Measurements from ENCODE around the gene ZNF254.

GRCh38 chr19:24063295-24063694 is 23.7 kb upstream of the ZNF254 start:
- TF ChIP-seq, protein P1, sequence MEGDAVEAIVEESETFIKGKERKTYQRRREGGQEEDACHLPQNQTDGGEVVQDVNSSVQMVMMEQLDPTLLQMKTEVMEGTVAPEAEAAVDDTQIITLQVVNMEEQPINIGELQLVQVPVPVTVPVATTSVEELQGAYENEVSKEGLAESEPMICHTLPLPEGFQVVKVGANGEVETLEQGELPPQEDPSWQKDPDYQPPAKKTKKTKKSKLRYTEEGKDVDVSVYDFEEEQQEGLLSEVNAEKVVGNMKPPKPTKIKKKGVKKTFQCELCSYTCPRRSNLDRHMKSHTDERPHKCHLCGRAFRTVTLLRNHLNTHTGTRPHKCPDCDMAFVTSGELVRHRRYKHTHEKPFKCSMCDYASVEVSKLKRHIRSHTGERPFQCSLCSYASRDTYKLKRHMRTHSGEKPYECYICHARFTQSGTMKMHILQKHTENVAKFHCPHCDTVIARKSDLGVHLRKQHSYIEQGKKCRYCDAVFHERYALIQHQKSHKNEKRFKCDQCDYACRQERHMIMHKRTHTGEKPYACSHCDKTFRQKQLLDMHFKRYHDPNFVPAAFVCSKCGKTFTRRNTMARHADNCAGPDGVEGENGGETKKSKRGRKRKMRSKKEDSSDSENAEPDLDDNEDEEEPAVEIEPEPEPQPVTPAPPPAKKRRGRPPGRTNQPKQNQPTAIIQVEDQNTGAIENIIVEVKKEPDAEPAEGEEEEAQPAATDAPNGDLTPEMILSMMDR (conservative IDR thresholded peaks at IDR 0.05; ENCODE audit: low read depth, low read length), result no peak
- TF ChIP-seq POLR2A (IDR thresholded peaks at IDR 0.05; ENCODE audit: low read depth, low read length) (no peak), BHLHE40 (IDR thresholded peaks at IDR 0.05; ENCODE audit: low read depth, low read length) (no peak), USF2 (IDR thresholded peaks at IDR 0.05; ENCODE audit: low read depth, low read length) (no peak), RAD21 (IDR thresholded peaks at IDR 0.05; ENCODE audit: low read length) (no peak), RCOR1 (IDR thresholded peaks at IDR 0.05; ENCODE audit: insufficient replicate concordance, low read length) (no peak), ELK1 (IDR thresholded peaks at IDR 0.05; ENCODE audit: borderline replicate concordance, low read depth, low read length) (no peak), CEBPB (IDR thresholded peaks at IDR 0.05; ENCODE audit: low read depth, low read length) (0 out of 2 replicates have a peak, but pooled peaks have one; percentile 10), MAZ (IDR thresholded peaks at IDR 0.05; ENCODE audit: borderline replicate concordance, low read depth, low read length) (no peak), MXI1 (IDR thresholded peaks at IDR 0.05; ENCODE audit: borderline replicate concordance, low read depth, low read length) (no peak)

Data from IMR-90 (cell line).